Measurements from ENCODE around the gene TSPAN9. TPM values are rescaled to one million over a fixed set of nuclear protein-coding genes. Genes with fewer than 3 reads are reported as not detected.

Gene TSPAN9
- total RNA-seq, 4 donors from 2014 or later: 15.7 to 32.6 (median 26.2) TPM

DNA sequence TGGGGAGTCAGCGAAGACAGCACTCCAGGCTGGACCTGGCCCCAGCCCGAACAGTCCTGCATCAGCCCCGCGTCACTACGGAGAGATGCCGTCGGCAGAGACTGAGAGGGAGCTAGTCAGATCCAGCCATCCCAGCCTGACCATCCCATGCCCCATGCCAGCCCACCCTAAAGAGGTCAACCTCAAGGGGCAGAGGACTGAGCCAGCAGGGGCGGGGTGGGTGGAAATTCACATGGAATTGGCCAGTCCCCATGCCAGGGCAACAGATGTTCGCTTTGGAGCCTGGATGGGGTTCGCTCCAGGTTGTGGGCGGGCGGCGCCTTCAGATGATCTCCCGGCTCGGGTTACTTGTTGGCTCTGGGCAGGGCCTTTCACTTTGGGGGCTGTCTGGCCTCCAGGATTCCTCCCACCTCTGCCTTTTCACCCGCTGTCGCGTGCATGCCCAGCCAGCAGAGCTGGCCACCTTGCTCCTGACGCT lies 154.3 kb downstream of the TSPAN9 start:
- peaks cover 0 to 10% (median 0%) of the 10 kb centered on the region in 3 donors for H3K36me3 ChIP-seq
- peak overlapping the region in 3 of 4 donors; percentile 8 to 53 (median 40) for H3K27ac ChIP-seq
- H3K4me1 ChIP-seq: peaks cover 0 to 31% (median 5%) of the 10 kb centered on the region in 4 donors
- TF ChIP-seq POLR2A (IDR thresholded peaks at IDR 0.05): no peak
- TF ChIP-seq, protein P1, sequence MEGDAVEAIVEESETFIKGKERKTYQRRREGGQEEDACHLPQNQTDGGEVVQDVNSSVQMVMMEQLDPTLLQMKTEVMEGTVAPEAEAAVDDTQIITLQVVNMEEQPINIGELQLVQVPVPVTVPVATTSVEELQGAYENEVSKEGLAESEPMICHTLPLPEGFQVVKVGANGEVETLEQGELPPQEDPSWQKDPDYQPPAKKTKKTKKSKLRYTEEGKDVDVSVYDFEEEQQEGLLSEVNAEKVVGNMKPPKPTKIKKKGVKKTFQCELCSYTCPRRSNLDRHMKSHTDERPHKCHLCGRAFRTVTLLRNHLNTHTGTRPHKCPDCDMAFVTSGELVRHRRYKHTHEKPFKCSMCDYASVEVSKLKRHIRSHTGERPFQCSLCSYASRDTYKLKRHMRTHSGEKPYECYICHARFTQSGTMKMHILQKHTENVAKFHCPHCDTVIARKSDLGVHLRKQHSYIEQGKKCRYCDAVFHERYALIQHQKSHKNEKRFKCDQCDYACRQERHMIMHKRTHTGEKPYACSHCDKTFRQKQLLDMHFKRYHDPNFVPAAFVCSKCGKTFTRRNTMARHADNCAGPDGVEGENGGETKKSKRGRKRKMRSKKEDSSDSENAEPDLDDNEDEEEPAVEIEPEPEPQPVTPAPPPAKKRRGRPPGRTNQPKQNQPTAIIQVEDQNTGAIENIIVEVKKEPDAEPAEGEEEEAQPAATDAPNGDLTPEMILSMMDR (IDR thresholded peaks at IDR 0.05): no peak
- TF ChIP-seq EP300 (IDR thresholded peaks at IDR 0.05): no peak
- no peak for DNase-seq (ENCODE audit: low spot score in 2 of 2)
- no peak overlapping the region for H3K4me3 ChIP-seq
- WGBS, 2 donors: 53 to 55% methylated on average over 12 to 19 of the region's 19 CpGs
- H3K9me3 ChIP-seq: peaks cover 0 to 6% (median 0%) of the 10 kb centered on the region in 4 donors
- H3K27me3 ChIP-seq: no peaks in the 10 kb centered on the region

DNA sequence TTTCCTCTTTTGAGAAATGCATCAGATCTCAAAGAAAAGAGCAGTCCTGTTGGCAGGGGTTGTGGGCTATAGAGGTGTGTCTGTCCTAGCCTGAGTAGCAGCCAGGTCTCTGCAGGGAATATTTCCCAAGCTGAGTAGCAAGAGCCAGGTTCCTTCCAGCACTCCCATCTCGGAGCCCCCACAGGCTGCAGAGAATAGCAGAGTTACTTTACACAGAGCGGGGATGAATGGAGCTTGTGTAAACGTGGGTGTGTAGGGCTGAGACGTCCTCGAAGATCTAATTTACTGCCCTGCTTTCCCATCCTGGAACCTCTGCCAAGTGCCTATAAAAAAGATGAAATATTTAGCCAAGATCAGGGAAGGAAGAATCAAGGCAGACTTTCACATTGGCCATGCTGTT lies 156.6 kb downstream of the TSPAN9 start:
- Histone ChIP-seq H3K27me3 (no peaks in the 10 kb centered on the region), H3K36me3 (peaks cover 0 to 4% (median 0%) of the 10 kb centered on the region in 3 donors), H3K4me1 (peaks cover 0 to 35% (median 5%) of the 10 kb centered on the region in 4 donors), H3K27ac (no peak overlapping the region), H3K9me3 (peaks cover 0 to 1% (median 0%) of the 10 kb centered on the region in 4 donors), H3K4me3 (no peak overlapping the region)
- 24 to 36% methylated on average over 5 of the region's 5 CpGs for WGBS, 2 donors
- no peak for DNase-seq (ENCODE audit: low spot score in 2 of 2)
- TF ChIP-seq EP300 (IDR thresholded peaks at IDR 0.05): no peak
- no peak for TF ChIP-seq POLR2A (IDR thresholded peaks at IDR 0.05)
- TF ChIP-seq, protein P1 (IDR thresholded peaks at IDR 0.05): no peak

DNA sequence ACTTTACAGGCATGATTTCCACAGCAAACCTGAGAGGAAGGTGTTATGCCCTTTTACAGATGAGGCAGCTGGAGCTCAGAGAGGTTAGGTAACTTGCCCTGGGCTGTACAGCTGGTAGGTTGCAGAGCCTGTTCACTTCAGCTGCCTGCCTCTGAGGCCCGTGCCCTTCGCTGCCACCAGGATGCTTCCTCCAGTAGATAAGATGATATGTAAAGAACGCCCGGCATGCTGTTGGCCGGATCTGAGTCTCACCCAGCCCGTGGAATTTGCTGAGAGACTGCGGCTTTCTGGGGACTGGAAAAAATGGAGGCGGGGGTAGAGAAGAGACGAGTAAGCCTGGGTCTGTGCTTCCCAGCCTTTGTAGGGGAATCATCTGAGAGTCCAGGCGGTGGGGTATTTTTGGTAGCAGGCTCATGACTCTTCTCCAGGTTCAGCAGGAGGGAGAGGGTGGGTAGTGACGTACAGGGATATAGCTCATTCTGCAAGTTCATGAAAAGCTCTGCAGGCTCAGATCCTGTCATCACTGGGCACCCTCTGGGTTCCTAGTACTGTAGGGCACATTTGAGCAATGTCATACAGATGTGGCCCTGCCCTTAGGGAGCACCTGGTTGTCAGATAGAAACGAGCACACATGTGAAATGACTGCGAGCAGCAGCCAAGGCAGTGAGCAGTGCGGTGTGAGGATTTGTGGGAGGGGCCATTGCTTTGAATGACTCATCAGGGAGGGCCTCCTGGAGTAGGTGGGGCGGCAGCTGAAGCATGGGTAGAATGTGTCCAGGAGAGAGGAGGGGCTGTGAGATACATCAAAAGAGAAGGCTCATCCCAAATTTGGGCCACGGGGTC lies 159.4 kb downstream of the TSPAN9 start:
- no peak overlapping the region for H3K4me3 ChIP-seq
- peaks cover 0 to 26% (median under 1%) of the 10 kb centered on the region in 4 donors for H3K4me1 ChIP-seq
- H3K36me3 ChIP-seq: no peaks in the 10 kb centered on the region
- WGBS, 2 donors: 68 to 74% methylated on average over 16 of the region's 16 CpGs
- no peaks in the 10 kb centered on the region for H3K9me3 ChIP-seq
- no peaks in the 10 kb centered on the region for H3K27me3 ChIP-seq
- DNase-seq (ENCODE audit: low spot score in 2 of 2): no peak
- TF ChIP-seq EP300 (IDR thresholded peaks at IDR 0.05) (no peak), POLR2A (IDR thresholded peaks at IDR 0.05) (no peak)
- TF ChIP-seq, protein P1 (IDR thresholded peaks at IDR 0.05): no peak
- H3K27ac ChIP-seq: no peak overlapping the region

DNA sequence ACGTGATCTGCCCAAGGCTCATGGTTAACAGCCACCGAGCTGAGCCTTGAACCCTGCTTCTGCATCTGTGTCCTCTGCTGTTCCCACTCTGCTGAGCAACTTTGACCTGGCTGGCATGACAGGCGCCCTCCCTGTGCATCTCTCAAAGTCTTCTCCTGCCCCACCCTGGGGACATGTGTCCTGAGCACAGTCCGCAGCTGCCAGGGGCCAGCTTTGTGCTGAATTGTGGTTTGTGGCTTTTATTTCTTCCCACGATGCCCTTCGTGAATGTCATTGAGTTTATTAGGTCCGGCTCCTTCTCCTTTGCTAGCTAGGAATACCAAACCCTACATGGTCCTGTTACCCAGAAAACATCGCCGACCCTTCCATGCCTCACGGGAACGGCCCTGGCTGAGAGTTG lies 161.0 kb downstream of the TSPAN9 start:
- DNase-seq (ENCODE audit: low spot score in 2 of 2): no peak
- no peaks in the 10 kb centered on the region for H3K27me3 ChIP-seq
- WGBS, 2 donors: 79 to 85% methylated on average over 11 of the region's 11 CpGs
- TF ChIP-seq POLR2A (IDR thresholded peaks at IDR 0.05) (no peak), EP300 (IDR thresholded peaks at IDR 0.05) (no peak)
- TF ChIP-seq, protein P1 (IDR thresholded peaks at IDR 0.05): no peak
- H3K36me3 ChIP-seq: no peaks in the 10 kb centered on the region
- H3K9me3 ChIP-seq: no peaks in the 10 kb centered on the region
- H3K27ac ChIP-seq: no peak overlapping the region
- H3K4me1 ChIP-seq: peaks cover 0 to 13% (median 0%) of the 10 kb centered on the region in 4 donors
- H3K4me3 ChIP-seq: no peak overlapping the region

DNA sequence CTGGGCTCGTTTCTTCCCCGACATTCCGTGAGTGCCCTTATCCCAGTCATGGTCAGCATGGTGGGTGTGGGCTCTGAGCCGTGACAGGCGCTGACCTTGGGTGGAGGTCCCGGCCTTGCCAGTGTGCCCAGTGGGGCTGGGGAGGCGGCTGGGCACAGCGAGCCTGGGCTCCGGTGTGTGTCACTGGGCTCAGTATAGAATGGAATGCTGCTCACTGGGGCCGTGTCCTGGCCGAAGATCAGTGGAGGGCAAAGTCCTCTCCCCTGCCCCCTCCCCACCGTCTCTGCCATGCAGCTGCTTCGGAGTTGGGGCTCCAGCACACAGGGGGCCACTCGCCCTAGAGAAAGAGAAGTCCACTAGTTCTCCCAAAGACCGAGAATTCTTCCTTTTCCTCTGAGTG lies 164.4 kb downstream of the TSPAN9 start:
- no peaks in the 10 kb centered on the region for H3K9me3 ChIP-seq
- H3K36me3 ChIP-seq: peaks cover 0 to 13% (median 0%) of the 10 kb centered on the region in 3 donors
- no peak for DNase-seq (ENCODE audit: low spot score in 2 of 2)
- TF ChIP-seq EP300 (IDR thresholded peaks at IDR 0.05) (no peak), POLR2A (IDR thresholded peaks at IDR 0.05) (no peak)
- TF ChIP-seq, protein P1 (IDR thresholded peaks at IDR 0.05): no peak
- peaks cover 0 to 8% (median 0%) of the 10 kb centered on the region in 4 donors for H3K4me1 ChIP-seq
- no peak overlapping the region for H3K27ac ChIP-seq
- H3K4me3 ChIP-seq: no peak overlapping the region
- H3K27me3 ChIP-seq: no peaks in the 10 kb centered on the region
- 65 to 66% methylated on average over 13 to 15 of the region's 15 CpGs for WGBS, 2 donors

Measured in tibial nerve (tissue), 4 donors.